GM18508 (cell line): ENCODE measurements around the gene WWOX.

Source experiments
- ATAC-seq: cut with Tn5 transposase; IDR thresholded peaks from one replicate; pipeline ENCODE4 v1.9.1; 2021; ENCODE audit warnings: moderate number of reproducible peaks; ENCODE audit not compliant: insufficient read depth, unreplicated experiment

Gene WWOX

GRCh38 chr16:78538919-78539318 is 439.5 kb downstream of the WWOX start:
- ATAC-seq: no peak

DNA sequence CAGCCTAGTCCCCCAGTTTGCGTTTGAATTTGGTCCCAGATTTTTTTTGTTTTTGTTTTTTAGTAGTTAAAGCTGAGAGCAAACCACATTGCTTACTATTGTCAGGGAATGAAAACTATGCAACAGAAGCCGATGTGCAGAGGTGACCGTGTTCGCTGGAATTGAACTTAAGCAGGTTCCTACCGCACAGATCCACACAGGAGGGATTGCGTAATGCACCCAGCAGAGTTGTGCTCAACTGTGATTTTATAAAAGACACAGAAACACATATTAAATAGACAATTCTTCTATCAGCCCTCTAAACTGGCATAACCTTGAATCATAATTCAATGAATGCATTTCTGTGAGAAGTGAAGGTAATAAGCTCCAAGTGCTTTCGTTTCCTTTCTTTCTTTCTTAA is 443.0 kb downstream of the WWOX start:
- no peak for ATAC-seq

GRCh38 chr16:78543023-78543422 is 443.6 kb downstream of the WWOX start:
- no peak for ATAC-seq

DNA sequence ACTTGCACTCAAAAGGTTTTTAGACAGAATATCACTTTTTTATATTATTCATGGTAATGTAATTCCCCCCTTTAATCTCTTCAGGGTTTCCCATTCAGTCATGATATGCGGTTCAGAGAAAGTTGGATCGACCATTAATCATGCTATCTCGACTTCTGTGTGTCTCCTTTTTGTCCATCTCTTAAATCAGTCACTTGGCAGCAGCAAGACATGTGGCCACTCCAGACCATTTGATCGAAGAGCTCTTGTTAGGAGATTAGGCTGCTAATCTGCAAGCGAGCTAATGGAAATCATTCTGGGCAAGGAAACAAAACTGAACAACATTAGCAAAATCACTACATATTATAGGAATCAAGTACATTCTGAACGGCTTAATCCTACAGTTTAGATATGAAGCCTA is 449.9 kb downstream of the WWOX start:
- ATAC-seq: no peak

GRCh38 chr16:78551487-78552085 is 452.1 kb downstream of the WWOX start:
- ATAC-seq: no peak

DNA sequence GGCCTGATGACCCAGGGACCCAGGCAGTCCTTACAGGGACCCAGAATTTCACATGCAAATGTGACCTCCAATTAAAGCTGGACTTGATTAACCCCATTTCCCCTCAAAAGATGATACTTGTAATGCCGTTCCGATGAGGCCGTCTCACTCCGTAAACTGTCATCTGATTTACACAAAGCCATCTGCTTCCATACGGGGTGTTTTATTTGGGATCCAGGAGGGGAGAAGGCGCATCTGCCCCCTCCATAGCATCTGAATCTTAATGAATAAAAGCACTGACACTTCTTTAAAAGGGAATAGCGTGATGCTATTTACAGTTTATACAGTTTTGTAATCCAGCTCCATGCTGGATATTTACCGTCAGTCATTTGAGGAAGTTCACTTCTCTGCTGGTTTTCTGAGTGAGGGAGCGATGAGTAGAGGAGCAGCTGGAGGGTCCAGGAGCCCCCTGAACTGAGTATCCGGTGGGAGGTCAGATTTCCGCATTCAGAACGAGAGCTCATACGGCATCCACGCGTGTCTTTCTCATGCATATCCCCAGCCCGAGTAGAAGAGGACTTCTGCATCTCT is 452.7 kb downstream of the WWOX start:
- no peak for ATAC-seq

GRCh38 chr16:78552716-78553115 is 453.3 kb downstream of the WWOX start:
- no peak for ATAC-seq

DNA sequence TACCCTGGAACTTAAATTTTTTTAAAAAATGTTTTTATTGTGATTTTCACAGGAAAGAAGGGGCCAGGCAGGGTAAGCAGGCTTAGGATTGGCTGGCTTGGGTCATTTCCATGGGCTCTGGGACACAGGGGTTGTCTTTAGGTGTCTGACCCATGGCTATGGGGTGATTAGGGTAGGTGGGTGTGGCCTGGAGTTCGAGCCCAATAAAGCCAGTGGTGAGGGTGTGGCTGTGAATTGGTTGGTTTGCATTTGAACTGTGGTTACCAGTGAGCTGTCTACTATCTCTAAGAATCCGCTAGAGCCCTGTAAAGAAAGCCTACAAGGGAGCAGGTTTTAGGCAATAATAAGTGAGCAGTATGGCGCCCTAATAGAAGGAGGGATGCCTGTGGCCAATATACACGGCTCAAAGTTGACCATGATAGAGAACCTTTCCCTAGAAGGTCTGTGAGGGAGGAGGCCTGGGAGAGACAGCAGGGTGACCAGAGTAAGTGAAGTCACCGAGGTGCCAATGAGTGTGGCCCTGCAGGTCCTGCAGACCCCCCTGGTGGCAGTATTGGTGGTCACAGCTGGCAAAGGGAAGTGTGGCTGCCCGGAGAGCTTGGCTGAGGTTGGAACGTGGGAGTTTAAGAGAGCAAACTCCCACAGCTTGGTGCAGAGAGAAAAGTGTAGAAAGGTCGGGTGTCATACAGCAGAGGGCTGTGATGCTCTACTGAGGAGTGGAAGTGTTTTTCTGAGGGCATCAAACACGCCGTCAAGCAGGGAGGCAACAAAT is 454.0 kb downstream of the WWOX start:
- ATAC-seq: no peak

GRCh38 chr16:78556421-78556820 is 457.0 kb downstream of the WWOX start:
- ATAC-seq: no peak

DNA sequence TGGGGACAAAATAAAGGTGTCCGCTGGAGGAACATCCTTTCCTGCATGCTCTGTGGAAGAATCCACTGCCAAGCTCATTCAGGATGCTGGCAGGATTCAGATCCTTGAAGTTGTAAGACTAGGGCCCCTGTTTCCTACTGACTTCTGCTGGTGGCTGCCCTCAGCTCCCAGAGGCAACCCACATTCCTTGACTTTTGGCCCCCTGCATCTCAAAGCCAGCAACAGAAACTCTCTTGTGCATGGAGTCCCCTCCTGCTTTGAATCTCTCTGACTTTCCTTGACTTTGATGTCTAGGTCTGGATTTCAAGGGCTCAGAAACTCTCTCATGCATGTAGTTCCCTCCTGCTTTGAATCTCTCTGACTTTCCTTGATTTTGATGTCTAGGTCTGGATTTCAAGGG is 461.5 kb downstream of the WWOX start:
- no peak for ATAC-seq

DNA sequence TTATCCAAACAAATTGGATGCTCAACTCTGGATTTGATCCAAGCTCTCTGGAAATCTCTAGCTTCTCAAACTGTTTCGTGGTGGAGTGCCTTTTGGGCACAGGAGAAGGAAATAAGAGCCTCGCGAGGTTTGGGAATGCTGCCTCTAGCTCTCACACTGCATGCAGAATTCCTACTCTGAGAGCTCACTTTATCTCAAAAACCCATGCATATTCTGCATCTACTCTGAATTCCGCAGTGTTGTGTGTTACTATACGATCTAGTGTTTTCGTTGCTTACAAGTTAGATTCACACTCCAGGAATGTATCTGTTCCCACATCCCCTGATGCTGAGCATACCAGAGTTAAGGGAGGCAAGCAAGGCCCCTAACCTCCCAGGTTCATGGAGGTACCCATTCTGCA is 462.7 kb downstream of the WWOX start:
- no peak for ATAC-seq

GRCh38 chr16:78562650-78563049 is 463.2 kb downstream of the WWOX start:
- no peak for ATAC-seq

- no peak for ATAC-seq
Measured at GRCh38 chr16:78563905-78564304, 464.5 kb downstream of the WWOX start.

DNA sequence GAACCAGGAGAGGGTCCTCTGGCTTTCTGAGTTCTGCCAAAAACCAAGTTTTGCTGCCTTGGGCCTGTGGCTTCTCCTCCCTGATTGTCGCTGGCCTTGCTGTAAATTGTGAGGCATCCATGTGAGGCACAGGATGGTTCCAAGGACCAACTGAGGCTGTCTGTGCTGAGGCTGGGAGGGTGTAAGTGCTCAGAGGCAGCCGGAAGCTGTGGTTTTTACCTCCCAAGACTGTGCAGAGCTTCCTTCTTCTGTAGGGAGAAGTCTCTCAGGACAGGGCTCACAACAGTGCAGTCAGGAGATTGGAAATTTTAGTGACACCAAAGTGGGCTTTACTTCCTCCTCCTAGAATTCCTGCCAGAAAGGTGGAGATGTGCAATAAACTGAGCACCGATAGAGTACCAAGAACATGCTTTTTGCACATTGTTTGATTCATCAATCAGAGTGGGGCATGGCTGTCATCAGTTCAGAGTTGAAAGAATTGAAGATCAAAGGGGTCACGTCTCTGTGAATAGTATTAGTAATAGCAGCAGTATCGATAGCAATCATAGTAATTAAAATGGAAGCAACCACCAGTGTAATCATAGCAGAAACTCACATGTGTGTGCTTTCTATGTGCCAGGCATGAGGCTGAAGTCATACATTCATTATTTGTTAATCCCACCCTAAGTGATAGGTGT is 467.1 kb downstream of the WWOX start:
- ATAC-seq: no peak

DNA sequence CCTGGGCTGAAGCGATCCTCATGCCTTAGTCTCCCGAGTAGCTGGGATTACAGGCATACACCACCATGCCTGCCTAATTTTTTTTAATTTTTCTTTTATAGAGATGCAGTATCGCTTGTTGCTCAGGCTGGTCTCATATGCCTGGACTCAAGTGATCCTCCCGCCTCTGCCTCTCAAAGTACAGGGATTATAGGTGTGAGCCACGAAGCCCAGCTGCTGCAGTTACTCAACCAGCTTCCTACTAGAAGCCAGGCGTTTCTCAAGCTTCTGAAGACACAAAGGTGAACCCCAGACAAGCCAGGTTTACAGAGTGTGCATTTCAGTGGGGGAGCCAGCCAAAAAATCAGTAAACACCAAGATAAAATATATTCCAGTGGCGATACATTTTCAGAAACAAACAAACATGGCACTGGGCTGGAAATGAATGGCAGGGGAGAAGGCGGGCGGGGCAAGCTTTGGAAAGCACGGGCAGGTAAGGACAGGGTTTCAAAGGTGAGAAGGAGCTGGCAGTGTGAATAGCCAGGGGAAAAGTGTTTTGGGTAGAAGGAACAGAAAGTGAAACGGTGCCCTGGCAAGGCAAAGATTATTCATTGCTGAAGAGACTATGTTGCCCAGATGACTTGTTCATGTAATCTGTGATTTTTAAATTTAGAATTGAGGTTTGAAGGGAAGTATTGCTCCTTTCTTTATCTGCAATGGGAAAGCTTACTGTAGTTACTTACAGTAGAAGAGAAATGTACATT is 471.1 kb downstream of the WWOX start:
- ATAC-seq: no peak

DNA sequence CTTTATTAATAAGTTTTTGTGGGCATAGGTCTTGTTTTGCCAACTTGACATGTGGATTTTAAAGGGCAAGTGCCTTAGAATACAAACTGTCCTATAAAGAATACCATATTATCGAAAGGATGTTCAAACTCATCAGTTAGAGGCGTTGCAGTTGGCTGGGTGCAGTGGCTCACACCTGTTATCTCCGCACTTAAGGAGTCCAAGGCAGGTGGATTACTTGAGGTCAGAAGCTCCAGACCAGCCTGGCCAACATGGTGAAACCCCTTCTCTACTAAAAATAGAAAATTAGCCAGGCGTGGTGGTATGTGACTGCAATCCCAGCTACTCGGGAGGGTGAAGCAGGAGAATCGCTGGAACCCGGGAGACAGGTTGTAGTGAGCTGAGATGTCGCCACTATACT is 472.0 kb downstream of the WWOX start:
- ATAC-seq: no peak

- no peak for ATAC-seq
Measured at GRCh38 chr16:78571898-78572358, 472.5 kb downstream of the WWOX start.

- no peak for ATAC-seq
Measured at GRCh38 chr16:78574571-78574970, 475.1 kb downstream of the WWOX start.

- no peak for ATAC-seq
Measured at GRCh38 chr16:78576941-78577340, 477.5 kb downstream of the WWOX start.

DNA sequence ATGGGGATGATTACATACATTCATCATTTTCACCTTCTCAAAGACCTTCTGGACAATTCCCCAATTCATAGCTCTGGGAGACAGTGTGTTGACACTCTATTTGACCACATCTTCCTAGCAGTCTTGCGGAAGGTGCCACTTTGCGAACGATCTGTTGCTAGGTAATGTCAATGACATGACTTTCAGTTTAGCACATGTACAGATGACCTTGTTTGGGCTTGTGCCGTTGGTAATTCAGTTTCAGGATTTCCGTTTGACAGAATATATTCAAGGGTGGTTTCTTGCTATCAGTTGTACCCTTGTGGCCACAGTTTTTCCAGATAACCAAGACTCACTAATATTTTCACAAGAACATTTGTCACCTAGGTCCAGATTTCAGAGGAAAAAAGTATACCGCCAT is 478.2 kb downstream of the WWOX start:
- no peak for ATAC-seq

DNA sequence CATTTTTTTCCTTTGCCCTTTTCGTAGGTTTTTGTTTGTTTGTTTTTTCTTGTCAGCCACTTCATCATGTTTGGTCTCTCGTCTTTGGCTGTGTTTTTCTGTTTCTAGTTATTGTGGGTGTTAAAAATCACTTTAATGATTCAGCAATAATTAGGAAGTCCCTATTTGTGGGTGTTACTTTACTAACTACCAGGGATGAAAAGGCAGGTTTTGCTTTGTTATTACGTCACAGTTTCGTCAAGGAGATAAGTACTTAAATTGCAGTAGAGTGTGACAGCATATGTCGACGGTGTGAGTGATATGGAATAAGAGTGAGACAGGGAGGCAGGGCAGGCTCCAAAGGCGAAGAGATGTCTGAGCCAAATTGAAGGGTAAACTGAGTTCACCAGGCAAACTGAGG is 479.6 kb downstream of the WWOX start:
- ATAC-seq: no peak
